Panc1 (cell line): ENCODE data around the gene SCAF1. TPM values are rescaled to one million over a fixed set of nuclear protein-coding genes. Genes with fewer than 3 reads are reported as not detected.

ENCODE experiments used
- ATAC-seq: fragments of 200-7000 bp; cut with Tn5 transposase; 2 replicates; pipeline ENCODE4 v1.9.1; 2020; ENCODE audit warnings: mild to moderate bottlenecking, moderate library complexity
- BruUV-seq: library from RNA; stranded (reverse); fragments of 400-500 nt; replicated peaks from 2 replicates; lab custom pipeline; 2021; lab: Mats Ljungman, UMichigan
- CTCF ChIA-PET: fragments of 300-600 bp; sonication (Branson Sonifier 250); formaldehyde crosslinking; loops from one replicate; lab custom pipeline; 2022; ENCODE audit warnings: antibody characterized with exemption; lab: Charles Lee
- POLR2A ChIA-PET: fragments of 300-600 bp; sonication (Branson Sonifier 250); formaldehyde crosslinking; loops from one replicate; lab custom pipeline; 2022; ENCODE audit warnings: antibody characterized with exemption; lab: Charles Lee
- DNase-seq: peaks from one replicate; pipeline ENCODE4 v3.0.0-alpha.2; 2010; ENCODE audit warnings: low read depth, low spot score
- H3K27ac ChIP-seq: 2 replicates; pipeline ENCODE4 v1.5.1; 2011; ENCODE audit warnings: mild to moderate bottlenecking, low read length, inconsistent platforms
- H3K27me3 ChIP-seq: fragments of 200-500 bp; sonication (Bioruptor generic); 2 replicates; pipeline ENCODE4 v1.6.0; 2014; ENCODE audit warnings: low read length, inconsistent platforms; ENCODE audit not compliant: control insufficient read depth, insufficient read depth
- H3K36me3 ChIP-seq: fragments of 200-500 bp; sonication (Bioruptor generic); 2 replicates; pipeline ENCODE4 v1.5.1; 2014; ENCODE audit warnings: inconsistent platforms, mild to moderate bottlenecking, low read length, moderate library complexity; ENCODE audit not compliant: control insufficient read depth, insufficient read depth
- H3K4me1 ChIP-seq: 2 replicates; pipeline ENCODE4 v1.5.1; 2011; ENCODE audit warnings: inconsistent platforms, mild to moderate bottlenecking, low read length, moderate library complexity; ENCODE audit not compliant: control insufficient read depth, insufficient read depth
- H3K4me3 ChIP-seq, 2 experiments: 2 replicates each; pipeline ENCODE4 v1.5.1; 2011 to 2012; ENCODE audit warnings: low read depth in 2 of 2, low read length in 2 of 2, mild to moderate bottlenecking in 2 of 2, inconsistent platforms in 1 of 2, moderate library complexity in 1 of 2
- H3K9me3 ChIP-seq: fragments of 200-500 bp; sonication (Bioruptor generic); 2 replicates; pipeline ENCODE4 v1.5.1; 2014; ENCODE audit warnings: low read depth, mild to moderate bottlenecking, inconsistent platforms, low read length, moderate library complexity; ENCODE audit not compliant: control insufficient read depth, insufficient read depth
- POLR2AphosphoS5 ChIP-seq: IDR thresholded peaks from 2 replicates; pipeline ENCODE4 v1.6.1; 2012; ENCODE audit warnings: mild to moderate bottlenecking, low read depth, low read length, moderate library complexity
- SIN3A ChIP-seq: IDR thresholded peaks from 2 replicates; pipeline ENCODE4 v1.6.1; 2012; ENCODE audit warnings: low read depth, mild to moderate bottlenecking, low read length, moderate library complexity, borderline replicate concordance; ENCODE audit not compliant: insufficient read depth
- TCF7L2 ChIP-seq: IDR thresholded peaks from 2 replicates; pipeline ENCODE4 v1.6.1; 2011; ENCODE audit warnings: mild to moderate bottlenecking, low read depth, low read length, inconsistent platforms
- in situ Hi-C: cut with HindIII; loops from 2 replicates; pipeline ENCODE4 v1.10.0; 2016; ENCODE audit warnings: low sequenced_read_pairs, low pct_unique_long_range_greater_than_20kb
- intact Hi-C: fragments of 100-400 bp; cut with micrococcal nuclease; formaldehyde crosslinking; loops from one replicate; pipeline ENCODE4 v1.10.0; 2022; ENCODE audit not compliant: unreplicated experiment
- total RNA-seq: library from RNA; stranded (reverse); gene quantifications from one replicate; pipeline ENCODE4 v1.2.1, GENCODE V29; 2021; ENCODE audit not compliant: unreplicated experiment
- TF ChIP-seq, protein P1 (sequence below), 2 experiments: IDR thresholded peaks; 2 replicates each; pipeline ENCODE4 v1.6.1; 2011 to 2012; ENCODE audit warnings: low read depth in 2 of 2, control low read depth in 1 of 2, low read length in 1 of 2, mild to moderate bottlenecking in 1 of 2, moderate library complexity in 1 of 2; ENCODE audit not compliant: insufficient read depth in 1 of 2
- TF ChIP-seq, protein P2 (sequence below): fragments of 450-650 bp; IDR thresholded peaks from 2 replicates; pipeline ENCODE4 v1.5.1; 2017; ENCODE audit warnings: mild to moderate bottlenecking

The SCAF1 gene
- total RNA-seq, 1 experiment from 2014 or later: 77.4 TPM

DNA sequence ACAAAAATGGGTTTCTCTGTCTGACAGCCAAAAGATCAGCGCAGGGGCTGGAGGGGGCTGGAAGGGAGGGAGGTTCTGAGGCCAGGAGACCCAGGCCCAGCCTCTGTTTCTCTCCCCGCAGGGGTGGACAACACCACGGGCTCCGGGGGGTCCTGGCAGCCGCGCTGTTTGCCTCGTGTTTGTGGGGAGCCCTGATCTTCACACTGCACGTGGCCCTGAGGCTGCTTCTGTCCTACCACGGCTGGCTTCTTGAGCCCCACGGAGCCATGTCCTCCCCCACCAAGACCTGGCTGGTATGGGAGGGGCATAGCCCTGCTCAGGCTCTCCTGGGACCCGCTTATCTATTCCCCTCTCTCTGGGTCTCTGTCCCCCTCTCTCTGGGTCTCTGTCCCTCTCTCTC is 58.6 kb downstream of the SCAF1 start:
- Histone ChIP-seq H3K27me3 (no peaks in the 10 kb centered on the region), H3K27ac (no peak overlapping the region), H3K4me3 (no peak overlapping the region; a peak in 1 of 4 replicates), H3K9me3 (no peaks in the 10 kb centered on the region), H3K36me3 (no peaks in the 10 kb centered on the region), H3K4me1 (no peaks in the 10 kb centered on the region)
- in situ Hi-C loops: no loop called here
- ChIA-PET POLR2A (no interaction called here), CTCF (no interaction called here)
- ATAC-seq (peak; percentile 76), DNase-seq (no peak)
- intact Hi-C loops: no loop called here
- no peak for TF ChIP-seq SIN3A
- TF ChIP-seq, protein P1, sequence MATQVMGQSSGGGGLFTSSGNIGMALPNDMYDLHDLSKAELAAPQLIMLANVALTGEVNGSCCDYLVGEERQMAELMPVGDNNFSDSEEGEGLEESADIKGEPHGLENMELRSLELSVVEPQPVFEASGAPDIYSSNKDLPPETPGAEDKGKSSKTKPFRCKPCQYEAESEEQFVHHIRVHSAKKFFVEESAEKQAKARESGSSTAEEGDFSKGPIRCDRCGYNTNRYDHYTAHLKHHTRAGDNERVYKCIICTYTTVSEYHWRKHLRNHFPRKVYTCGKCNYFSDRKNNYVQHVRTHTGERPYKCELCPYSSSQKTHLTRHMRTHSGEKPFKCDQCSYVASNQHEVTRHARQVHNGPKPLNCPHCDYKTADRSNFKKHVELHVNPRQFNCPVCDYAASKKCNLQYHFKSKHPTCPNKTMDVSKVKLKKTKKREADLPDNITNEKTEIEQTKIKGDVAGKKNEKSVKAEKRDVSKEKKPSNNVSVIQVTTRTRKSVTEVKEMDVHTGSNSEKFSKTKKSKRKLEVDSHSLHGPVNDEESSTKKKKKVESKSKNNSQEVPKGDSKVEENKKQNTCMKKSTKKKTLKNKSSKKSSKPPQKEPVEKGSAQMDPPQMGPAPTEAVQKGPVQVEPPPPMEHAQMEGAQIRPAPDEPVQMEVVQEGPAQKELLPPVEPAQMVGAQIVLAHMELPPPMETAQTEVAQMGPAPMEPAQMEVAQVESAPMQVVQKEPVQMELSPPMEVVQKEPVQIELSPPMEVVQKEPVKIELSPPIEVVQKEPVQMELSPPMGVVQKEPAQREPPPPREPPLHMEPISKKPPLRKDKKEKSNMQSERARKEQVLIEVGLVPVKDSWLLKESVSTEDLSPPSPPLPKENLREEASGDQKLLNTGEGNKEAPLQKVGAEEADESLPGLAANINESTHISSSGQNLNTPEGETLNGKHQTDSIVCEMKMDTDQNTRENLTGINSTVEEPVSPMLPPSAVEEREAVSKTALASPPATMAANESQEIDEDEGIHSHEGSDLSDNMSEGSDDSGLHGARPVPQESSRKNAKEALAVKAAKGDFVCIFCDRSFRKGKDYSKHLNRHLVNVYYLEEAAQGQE (IDR thresholded peaks at IDR 0.05; ENCODE audit: insufficient read depth in 1 of 2, low read depth in 2 of 2, low read length in 1 of 2): no peak
- TF ChIP-seq, protein P2, sequence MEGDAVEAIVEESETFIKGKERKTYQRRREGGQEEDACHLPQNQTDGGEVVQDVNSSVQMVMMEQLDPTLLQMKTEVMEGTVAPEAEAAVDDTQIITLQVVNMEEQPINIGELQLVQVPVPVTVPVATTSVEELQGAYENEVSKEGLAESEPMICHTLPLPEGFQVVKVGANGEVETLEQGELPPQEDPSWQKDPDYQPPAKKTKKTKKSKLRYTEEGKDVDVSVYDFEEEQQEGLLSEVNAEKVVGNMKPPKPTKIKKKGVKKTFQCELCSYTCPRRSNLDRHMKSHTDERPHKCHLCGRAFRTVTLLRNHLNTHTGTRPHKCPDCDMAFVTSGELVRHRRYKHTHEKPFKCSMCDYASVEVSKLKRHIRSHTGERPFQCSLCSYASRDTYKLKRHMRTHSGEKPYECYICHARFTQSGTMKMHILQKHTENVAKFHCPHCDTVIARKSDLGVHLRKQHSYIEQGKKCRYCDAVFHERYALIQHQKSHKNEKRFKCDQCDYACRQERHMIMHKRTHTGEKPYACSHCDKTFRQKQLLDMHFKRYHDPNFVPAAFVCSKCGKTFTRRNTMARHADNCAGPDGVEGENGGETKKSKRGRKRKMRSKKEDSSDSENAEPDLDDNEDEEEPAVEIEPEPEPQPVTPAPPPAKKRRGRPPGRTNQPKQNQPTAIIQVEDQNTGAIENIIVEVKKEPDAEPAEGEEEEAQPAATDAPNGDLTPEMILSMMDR: no peak
- no peak for TF ChIP-seq TCF7L2
- TF ChIP-seq POLR2AphosphoS5: no peak
- BruUV-seq: no TSS peak

DNA sequence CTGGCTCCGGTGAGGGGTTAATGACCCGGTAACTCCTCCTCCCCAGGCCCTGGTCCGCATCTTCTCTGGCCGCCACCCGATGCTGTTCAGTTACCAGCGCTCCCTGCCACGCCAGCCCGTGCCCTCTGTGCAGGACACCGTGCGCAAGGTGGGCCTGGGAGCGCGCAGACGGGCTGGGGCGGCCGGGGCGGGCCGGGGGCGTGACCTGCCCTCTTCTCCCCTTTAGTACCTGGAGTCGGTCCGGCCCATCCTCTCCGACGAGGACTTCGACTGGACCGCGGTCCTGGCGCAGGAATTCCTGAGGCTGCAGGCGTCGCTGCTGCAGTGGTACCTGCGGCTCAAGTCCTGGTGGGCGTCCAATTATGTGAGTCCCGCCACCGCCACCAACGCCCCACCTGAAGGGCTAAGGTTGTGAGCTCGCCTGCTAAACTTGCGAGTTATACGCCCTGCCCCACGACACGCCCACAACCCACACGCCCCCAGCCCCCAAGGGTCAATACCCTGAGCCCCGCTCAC is 59.3 kb downstream of the SCAF1 start:
- TF ChIP-seq TCF7L2 (no peak), SIN3A (no peak), POLR2AphosphoS5 (no peak)
- TF ChIP-seq, protein P2: no peak
- TF ChIP-seq, protein P1 (IDR thresholded peaks at IDR 0.05; ENCODE audit: insufficient read depth in 1 of 2, low read depth in 2 of 2, low read length in 1 of 2): no peak
- BruUV-seq: no TSS peak
- intact Hi-C loops (no loop called here), in situ Hi-C loops (no loop called here)
- POLR2A ChIA-PET: no interaction called here
- ATAC-seq: peak; percentile 74; the same call in 1 of the 2 replicates
- Histone ChIP-seq H3K4me3 (no peak overlapping the region), H3K4me1 (no peaks in the 10 kb centered on the region), H3K9me3 (no peaks in the 10 kb centered on the region), H3K36me3 (no peaks in the 10 kb centered on the region), H3K27me3 (no peaks in the 10 kb centered on the region), H3K27ac (no peak overlapping the region)
- CTCF ChIA-PET: no interaction called here
- no peak for DNase-seq
